ENCODE results near the gene PPP1R9A. TPM values are rescaled to one million over a fixed set of nuclear protein-coding genes. Genes with fewer than 3 reads are reported as not detected.

Gene PPP1R9A
- total RNA-seq, 1 experiment from 2014 or later, result 21.8 TPM

GRCh38 chr7:95304990-95305389 lies 397.6 kb downstream of the PPP1R9A start:
- DNase-seq, result no peak
- Histone ChIP-seq H3K4me3 (no peak overlapping the region), H3K9me3 (replicated peaks) (no peaks in the 10 kb centered on the region), H3K4me1 (peaks cover 33% of the 10 kb centered on the region), H3K27me3 (no peaks in the 10 kb centered on the region), H3K36me3 (no peaks in the 10 kb centered on the region), H3K27ac (no peak overlapping the region)

- peak in 1 of 2 experiments; percentile 44 for DNase-seq
- H3K4me1 ChIP-seq, result peaks cover 18% of the 10 kb centered on the region
Measured at GRCh38 chr7:95309951-95310350, 402.6 kb downstream of the PPP1R9A start.

GRCh38 chr7:95311389-95311788 lies 404.0 kb downstream of the PPP1R9A start:
- Histone ChIP-seq H3K4me1 (peaks cover 18% of the 10 kb centered on the region), H3K4me3 (no peak overlapping the region), H3K9me3 (replicated peaks) (no peaks in the 10 kb centered on the region; the same call in 1 of the 2 replicates), H3K27me3 (no peaks in the 10 kb centered on the region), H3K27ac (no peak overlapping the region), H3K36me3 (no peaks in the 10 kb centered on the region)
- DNase-seq, result no peak

More at GRCh38 chr7:95309951-95310350, 402.6 kb downstream of the PPP1R9A start:
- no peaks in the 10 kb centered on the region for H3K27me3 ChIP-seq
- H3K9me3 ChIP-seq (replicated peaks), result no peaks in the 10 kb centered on the region; the same call in 1 of the 2 replicates
- no peaks in the 10 kb centered on the region for H3K36me3 ChIP-seq
- H3K4me3 ChIP-seq, result no peak overlapping the region
- H3K27ac ChIP-seq, result no peak overlapping the region

- H3K4me1 ChIP-seq, result peaks cover 18% of the 10 kb centered on the region
- no peaks in the 10 kb centered on the region for H3K36me3 ChIP-seq
- DNase-seq, result no peak
- no peak overlapping the region for H3K4me3 ChIP-seq
- no peak overlapping the region for H3K27ac ChIP-seq
- no peaks in the 10 kb centered on the region; the same call in 1 of the 2 replicates for H3K9me3 ChIP-seq (replicated peaks)
- no peaks in the 10 kb centered on the region for H3K27me3 ChIP-seq
Measured at GRCh38 chr7:95312561-95312960, 405.2 kb downstream of the PPP1R9A start.

GRCh38 chr7:95316588-95316987 lies 409.2 kb downstream of the PPP1R9A start:
- no peaks in the 10 kb centered on the region for H3K27me3 ChIP-seq
- H3K36me3 ChIP-seq, result no peaks in the 10 kb centered on the region
- H3K27ac ChIP-seq, result no peak overlapping the region
- no peaks in the 10 kb centered on the region; the same call in 1 of the 2 replicates for H3K9me3 ChIP-seq (replicated peaks)
- no peak for DNase-seq
- no peaks in the 10 kb centered on the region for H3K4me1 ChIP-seq
- H3K4me3 ChIP-seq, result no peak overlapping the region

GRCh38 chr7:95317546-95317945 lies 410.2 kb downstream of the PPP1R9A start:
- H3K4me3 ChIP-seq, result no peak overlapping the region
- no peak for DNase-seq
- H3K27ac ChIP-seq, result no peak overlapping the region
- no peaks in the 10 kb centered on the region for H3K36me3 ChIP-seq
- no peaks in the 10 kb centered on the region; the same call in 1 of the 2 replicates for H3K9me3 ChIP-seq (replicated peaks)
- peaks cover 3% of the 10 kb centered on the region; the same call in 1 of the 2 replicates for H3K4me1 ChIP-seq
- H3K27me3 ChIP-seq, result no peaks in the 10 kb centered on the region

- Histone ChIP-seq H3K36me3 (no peaks in the 10 kb centered on the region), H3K27me3 (no peaks in the 10 kb centered on the region), H3K27ac (no peak overlapping the region), H3K9me3 (replicated peaks) (no peaks in the 10 kb centered on the region; the same call in 1 of the 2 replicates), H3K4me3 (no peak overlapping the region), H3K4me1 (peaks cover 7% of the 10 kb centered on the region)
- DNase-seq, result no peak
Measured at GRCh38 chr7:95317966-95318365, 410.6 kb downstream of the PPP1R9A start.

- H3K27ac ChIP-seq, result no peak overlapping the region
- no peak for DNase-seq
- H3K27me3 ChIP-seq, result no peaks in the 10 kb centered on the region
- H3K9me3 ChIP-seq (replicated peaks), result no peaks in the 10 kb centered on the region; the same call in 1 of the 2 replicates
- peaks cover 8% of the 10 kb centered on the region for H3K4me1 ChIP-seq
- no peak overlapping the region for H3K4me3 ChIP-seq
- no peaks in the 10 kb centered on the region for H3K36me3 ChIP-seq
Measured at GRCh38 chr7:95318501-95319100, 411.2 kb downstream of the PPP1R9A start.

GRCh38 chr7:95319570-95319969 lies 412.2 kb downstream of the PPP1R9A start:
- Histone ChIP-seq H3K27me3 (no peaks in the 10 kb centered on the region), H3K4me1 (peaks cover 8% of the 10 kb centered on the region), H3K27ac (no peak overlapping the region), H3K9me3 (replicated peaks) (no peaks in the 10 kb centered on the region; the same call in 1 of the 2 replicates), H3K4me3 (no peak overlapping the region), H3K36me3 (no peaks in the 10 kb centered on the region)
- DNase-seq, result no peak

- Histone ChIP-seq H3K9me3 (replicated peaks) (peaks cover 4% of the 10 kb centered on the region; the same call in 1 of the 2 replicates), H3K4me1 (peaks cover 8% of the 10 kb centered on the region), H3K36me3 (no peaks in the 10 kb centered on the region), H3K27me3 (no peaks in the 10 kb centered on the region), H3K4me3 (no peak overlapping the region), H3K27ac (no peak overlapping the region)
- no peak for DNase-seq
Measured at GRCh38 chr7:95320651-95321050, 413.3 kb downstream of the PPP1R9A start.

- H3K4me3 ChIP-seq, result no peak overlapping the region
- no peak for DNase-seq
Measured at GRCh38 chr7:95321720-95322119, 414.3 kb downstream of the PPP1R9A start.

GRCh38 chr7:95322396-95322795 lies 415.0 kb downstream of the PPP1R9A start:
- Histone ChIP-seq H3K4me3 (no peak overlapping the region), H3K36me3 (no peaks in the 10 kb centered on the region), H3K9me3 (replicated peaks) (peaks cover 17% of the 10 kb centered on the region; the same call in 1 of the 2 replicates), H3K27me3 (no peaks in the 10 kb centered on the region), H3K27ac (no peak overlapping the region), H3K4me1 (peaks cover 15% of the 10 kb centered on the region)
- DNase-seq, result no peak

More at GRCh38 chr7:95321720-95322119, 414.3 kb downstream of the PPP1R9A start:
- no peaks in the 10 kb centered on the region for H3K36me3 ChIP-seq
- H3K4me1 ChIP-seq, result peaks cover 10% of the 10 kb centered on the region
- H3K27ac ChIP-seq, result no peak overlapping the region
- H3K27me3 ChIP-seq, result no peaks in the 10 kb centered on the region
- peaks cover 12% of the 10 kb centered on the region; the same call in 1 of the 2 replicates for H3K9me3 ChIP-seq (replicated peaks)

- DNase-seq, result no peak
- no peaks in the 10 kb centered on the region for H3K36me3 ChIP-seq
- H3K4me1 ChIP-seq, result peaks cover 20% of the 10 kb centered on the region
- H3K27me3 ChIP-seq, result no peaks in the 10 kb centered on the region
- no peak overlapping the region for H3K27ac ChIP-seq
- H3K9me3 ChIP-seq (replicated peaks), result peaks cover 17% of the 10 kb centered on the region; the same call in 1 of the 2 replicates
- H3K4me3 ChIP-seq, result no peak overlapping the region
Measured at GRCh38 chr7:95322854-95323253, 415.5 kb downstream of the PPP1R9A start.

- Histone ChIP-seq H3K4me3 (no peak overlapping the region), H3K27me3 (no peaks in the 10 kb centered on the region), H3K27ac (no peak overlapping the region), H3K9me3 (replicated peaks) (peaks cover 17% of the 10 kb centered on the region; the same call in 1 of the 2 replicates), H3K36me3 (no peaks in the 10 kb centered on the region), H3K4me1 (peaks cover 27% of the 10 kb centered on the region)
- no peak for DNase-seq
Measured at GRCh38 chr7:95323410-95324129, 416.2 kb downstream of the PPP1R9A start.

GRCh38 chr7:95324431-95324830 lies 417.0 kb downstream of the PPP1R9A start, which contains the start of gene PON1:
PON1 (minus strand) TSS chr7:95324532; CDS start chr7:95324475, 57 bp downstream.
- no peak for DNase-seq
- Histone ChIP-seq H3K4me1 (peaks cover 36% of the 10 kb centered on the region), H3K9me3 (replicated peaks) (peaks cover 17% of the 10 kb centered on the region; the same call in 1 of the 2 replicates), H3K27me3 (no peaks in the 10 kb centered on the region), H3K4me3 (no peak within 1 kb of the TSS), H3K27ac (no peak within 1 kb of the TSS), H3K36me3 (no peaks in the 10 kb centered on the region)

All from SJCRH30 (cell line).